CD4-positive, alpha-beta T cell (primary cell): ENCODE results near the gene OVAAL. TPM values are rescaled to one million over a fixed set of nuclear protein-coding genes. Genes with fewer than 3 reads are reported as not detected.

Source experiments
- ATAC-seq: fragments of 200-7000 bp; cut with Tn5 transposase; one replicate; pipeline ENCODE4 v1.10.0; 2022; ENCODE audit warnings: mild to moderate bottlenecking; ENCODE audit not compliant: poor library complexity
- CTCF ChIA-PET: fragments of 350-600 bp; sonication (Branson Sonifier 250); formaldehyde crosslinking; loops from one replicate; lab custom pipeline; 2021; ENCODE audit warnings: antibody characterized with exemption, inconsistent platforms; lab: Charles Lee
- POLR2A ChIA-PET: fragments of 350-600 bp; sonication (Branson Sonifier 250); formaldehyde crosslinking; loops from one replicate; lab custom pipeline; 2021; ENCODE audit warnings: antibody characterized with exemption, inconsistent platforms; lab: Charles Lee
- DNase-seq, 14 experiments: peaks; one replicate each; pipeline ENCODE4 v3.0.0-alpha.2; 2013 to 2020; ENCODE audit warnings: mixed read lengths in 2 of 14
- H3K27ac ChIP-seq, 2 donors: one replicate each; pipeline versions ENCODE4 v1.5.1 to v1.7.0; 2013; ENCODE audit warnings: low read length in 2 of 2, low read depth in 1 of 2, mild to moderate bottlenecking in 1 of 2
- H3K27me3 ChIP-seq, 2 experiments: 1 replicate in 1 of 2; 2 replicates in 1 of 2; pipeline versions ENCODE4 v1.6.1 to v1.7.0; 2013; ENCODE audit warnings: low read length in 2 of 2, control low read depth in 1 of 2, mild to moderate bottlenecking in 1 of 2, moderate library complexity in 1 of 2; ENCODE audit not compliant: insufficient read depth in 2 of 2, control insufficient read depth in 1 of 2
- H3K36me3 ChIP-seq: one replicate; pipeline ENCODE4 v1.6.1; 2013; ENCODE audit warnings: low read length, control low read depth; ENCODE audit not compliant: insufficient read depth
- H3K4me1 ChIP-seq: one replicate; pipeline ENCODE4 v1.6.1; 2013; ENCODE audit warnings: low read length, control low read depth; ENCODE audit not compliant: insufficient read depth
- H3K4me3 ChIP-seq: one replicate; pipeline ENCODE4 v1.5.1; 2013; ENCODE audit warnings: mild to moderate bottlenecking, low read length, moderate library complexity
- H3K9me3 ChIP-seq, 2 experiments: 1 replicate in 1 of 2; 2 replicates in 1 of 2; pipeline versions ENCODE4 v1.6.1 to v1.7.0; 2013; ENCODE audit warnings: low read length in 2 of 2, mild to moderate bottlenecking in 2 of 2, control low read depth in 1 of 2, moderate library complexity in 1 of 2; ENCODE audit not compliant: control insufficient read depth in 1 of 2, insufficient read depth in 1 of 2
- H3K27ac Mint-ChIP-seq: one replicate; pipeline ENCODE4 v1.8.0; 2020; ENCODE audit warnings: mixed read lengths
- H3K27me3 Mint-ChIP-seq: one replicate; pipeline ENCODE4 v1.8.0; 2021; ENCODE audit warnings: mixed read lengths
- H3K36me3 Mint-ChIP-seq: one replicate; pipeline ENCODE4 v1.8.0; 2021; ENCODE audit warnings: low read depth, mixed read lengths
- H3K4me1 Mint-ChIP-seq: one replicate; pipeline ENCODE4 v1.8.0; 2021; ENCODE audit warnings: low read depth, mixed read lengths
- H3K4me3 Mint-ChIP-seq: one replicate; pipeline ENCODE4 v1.8.0; 2020; ENCODE audit warnings: mild to moderate bottlenecking, mixed read lengths
- H3K9me3 Mint-ChIP-seq: one replicate; pipeline ENCODE4 v1.8.0; 2020; ENCODE audit warnings: mixed read lengths
- intact Hi-C, 2 experiments: fragments of 100-400 bp; cut with DNase I in 1 of 2; cut with micrococcal nuclease in 1 of 2; formaldehyde crosslinking; loops; one replicate each; pipeline versions ENCODE4 v1.15.1 to v1.9.0; 2023 to 2025; cut with DNase I, micrococcal nuclease
- total RNA-seq, 174 experiments: library from RNA in 2 of 174; stranded (reverse) in 2 of 174; gene quantifications; one replicate each; pipeline ENCODE4 v1.2.3 and lab custom pipeline; 2021 to 2026
- TF ChIP-seq, protein P1 (sequence below): fragments of 200-600 bp; IDR thresholded peaks from one replicate; pipeline ENCODE4 v1.8.0; 2022; ENCODE audit warnings: antibody characterized with exemption, mild to moderate bottlenecking

Gene OVAAL
- total RNA-seq, 2 experiments from 2014 or later = not detected

- POLR2A ChIA-PET = interaction anchor here (1.0 to 1.7 kb wide), 4 partner anchors 13 to 347 kb away, joined by 3 to 9 read pairs (median 5); partner anchors contain the start of gene ACBD6
- Histone ChIP-seq H3K4me3 (no peak overlapping the region), H3K27ac (no peak overlapping the region), H3K9me3 (no peaks in the 10 kb centered on the region), H3K36me3 (no peaks in the 10 kb centered on the region), H3K27me3 (peaks cover 7 to 8% of the 10 kb centered on the region in 2 experiments), H3K4me1 (peaks cover 3% of the 10 kb centered on the region)
- CTCF ChIA-PET = interaction anchor here (0.6 to 1.9 kb wide), 14 partner anchors 9 to 665 kb away, joined by 3 to 41 read pairs (median 4); partner anchors contain the start of genes ACBD6 and XPR1
- H3K4me1 Mint-ChIP-seq = no peaks in the 10 kb centered on the region
- intact Hi-C loops = loop anchor here (2.0 to 5.0 kb wide), 3 partner anchors 347 to 652 kb away; no protein-coding TSS in a partner anchor
- ATAC-seq = no peak
- DNase-seq = no peak
- H3K27ac Mint-ChIP-seq = no peak overlapping the region
- H3K27me3 Mint-ChIP-seq = no peaks in the 10 kb centered on the region
- TF ChIP-seq, protein P1, sequence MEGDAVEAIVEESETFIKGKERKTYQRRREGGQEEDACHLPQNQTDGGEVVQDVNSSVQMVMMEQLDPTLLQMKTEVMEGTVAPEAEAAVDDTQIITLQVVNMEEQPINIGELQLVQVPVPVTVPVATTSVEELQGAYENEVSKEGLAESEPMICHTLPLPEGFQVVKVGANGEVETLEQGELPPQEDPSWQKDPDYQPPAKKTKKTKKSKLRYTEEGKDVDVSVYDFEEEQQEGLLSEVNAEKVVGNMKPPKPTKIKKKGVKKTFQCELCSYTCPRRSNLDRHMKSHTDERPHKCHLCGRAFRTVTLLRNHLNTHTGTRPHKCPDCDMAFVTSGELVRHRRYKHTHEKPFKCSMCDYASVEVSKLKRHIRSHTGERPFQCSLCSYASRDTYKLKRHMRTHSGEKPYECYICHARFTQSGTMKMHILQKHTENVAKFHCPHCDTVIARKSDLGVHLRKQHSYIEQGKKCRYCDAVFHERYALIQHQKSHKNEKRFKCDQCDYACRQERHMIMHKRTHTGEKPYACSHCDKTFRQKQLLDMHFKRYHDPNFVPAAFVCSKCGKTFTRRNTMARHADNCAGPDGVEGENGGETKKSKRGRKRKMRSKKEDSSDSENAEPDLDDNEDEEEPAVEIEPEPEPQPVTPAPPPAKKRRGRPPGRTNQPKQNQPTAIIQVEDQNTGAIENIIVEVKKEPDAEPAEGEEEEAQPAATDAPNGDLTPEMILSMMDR = no peak
- H3K36me3 Mint-ChIP-seq = no peaks in the 10 kb centered on the region
- no peaks in the 10 kb centered on the region for H3K9me3 Mint-ChIP-seq
- H3K4me3 Mint-ChIP-seq = no peak overlapping the region
Observed at GRCh38 chr1:180515364-180515763, 43.4 kb upstream of the OVAAL start.

DNA sequence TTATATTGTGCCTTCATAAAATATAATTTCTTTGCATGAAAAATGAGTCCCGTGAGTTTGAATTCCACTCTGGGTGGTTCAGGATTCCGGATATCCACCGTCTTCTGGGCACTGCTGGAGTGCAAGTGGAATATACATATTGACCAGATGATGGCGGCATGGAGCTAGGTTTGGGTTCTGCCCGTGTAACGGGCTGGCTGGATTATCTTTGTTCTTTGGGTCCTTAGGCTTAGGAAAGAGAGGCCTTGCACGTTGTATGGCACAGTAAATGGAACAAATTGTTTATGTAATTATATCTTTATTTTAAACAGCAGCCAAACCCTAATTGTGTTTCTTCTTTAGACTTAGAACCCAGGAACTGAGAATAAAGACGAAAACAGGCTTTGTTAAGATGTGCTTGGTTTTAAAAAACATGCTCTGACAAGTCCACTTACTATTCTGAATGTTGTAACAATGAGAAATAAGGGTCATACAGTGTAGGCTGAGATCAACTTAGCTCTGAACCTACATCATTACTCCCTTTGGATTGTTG is 42.8 kb upstream of the OVAAL start:
- no peak overlapping the region for H3K4me3 Mint-ChIP-seq
- no peaks in the 10 kb centered on the region for H3K27me3 Mint-ChIP-seq
- H3K9me3 Mint-ChIP-seq = no peaks in the 10 kb centered on the region
- H3K4me3 ChIP-seq = no peak overlapping the region
- H3K4me1 ChIP-seq = peaks cover 3% of the 10 kb centered on the region
- POLR2A ChIA-PET = interaction anchor here (1.0 to 1.7 kb wide), 4 partner anchors 14 to 347 kb away, joined by 3 to 9 read pairs (median 5); partner anchors contain the start of gene ACBD6
- DNase-seq (peak; percentile 20 to 81 (median 36)), ATAC-seq (peak; percentile 96)
- no peak overlapping the region for H3K27ac Mint-ChIP-seq
- H3K36me3 ChIP-seq = no peaks in the 10 kb centered on the region
- no peaks in the 10 kb centered on the region for H3K36me3 Mint-ChIP-seq
- no peaks in the 10 kb centered on the region for H3K9me3 ChIP-seq
- CTCF ChIA-PET = interaction anchor here (0.6 to 1.9 kb wide), 15 partner anchors 10 to 666 kb away, joined by 3 to 41 read pairs (median 4); partner anchors contain the start of genes ACBD6 and XPR1
- H3K4me1 Mint-ChIP-seq = no peaks in the 10 kb centered on the region
- intact Hi-C loops = loop anchor here (1.0 to 5.0 kb wide), 4 partner anchors 345 to 651 kb away; no protein-coding TSS in a partner anchor
- peaks cover 7 to 8% of the 10 kb centered on the region in 2 experiments for H3K27me3 ChIP-seq
- H3K27ac ChIP-seq = no peak overlapping the region
- TF ChIP-seq, protein P1 = peak; percentile 88

GRCh38 chr1:180519846-180520245 is 38.9 kb upstream of the OVAAL start:
- DNase-seq (no peak), ATAC-seq (no peak)
- Histone ChIP-seq H3K27me3 (no peaks in the 10 kb centered on the region), H3K4me3 (no peak overlapping the region), H3K27ac (no peak overlapping the region), H3K4me1 (peaks cover 3% of the 10 kb centered on the region), H3K36me3 (no peaks in the 10 kb centered on the region), H3K9me3 (no peaks in the 10 kb centered on the region)
- no peaks in the 10 kb centered on the region for H3K4me1 Mint-ChIP-seq
- TF ChIP-seq, protein P1 = no peak
- POLR2A ChIA-PET = no interaction called here
- no peak overlapping the region for H3K4me3 Mint-ChIP-seq
- H3K36me3 Mint-ChIP-seq = no peaks in the 10 kb centered on the region
- CTCF ChIA-PET = no interaction called here
- intact Hi-C loops = loop anchor here in 1 of 2 experiments (5.0 kb wide), 2 partner anchors 342 to 647 kb away; no protein-coding TSS in a partner anchor
- H3K27ac Mint-ChIP-seq = no peak overlapping the region
- H3K9me3 Mint-ChIP-seq = no peaks in the 10 kb centered on the region
- no peaks in the 10 kb centered on the region for H3K27me3 Mint-ChIP-seq
